ENCODE measurements around the gene TMC5. TPM values are rescaled to one million over a fixed set of nuclear protein-coding genes. Genes with fewer than 3 reads are reported as not detected.
A peak's percentile ranks its signal among the peaks of the same experiment; 100 is the strongest.

TMC5 gene
- total and polyA plus RNA-seq, 2 of the 8 experiments (the other 6 are each of a cell fraction or from before 2014, with no cell fraction given): 1.6 to 1.8 TPM

DNA sequence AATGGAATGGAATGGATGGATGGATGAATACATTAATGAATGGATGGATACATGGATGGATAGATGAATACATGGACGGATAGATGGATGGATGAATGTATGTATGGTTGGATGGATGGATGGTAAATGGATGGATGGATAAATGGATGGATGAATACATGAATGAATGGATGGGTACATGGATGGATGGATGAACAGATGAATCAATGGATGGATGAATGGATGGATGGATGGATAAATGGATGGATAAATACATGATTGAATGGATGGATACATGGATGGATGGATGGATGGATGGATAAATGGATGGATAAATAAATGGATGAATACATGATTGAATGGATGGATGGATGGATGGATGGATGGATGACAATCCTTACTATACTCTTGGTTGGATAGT lies 26.0 kb downstream of the TMC5 start:
- POLR2A ChIA-PET (ENCODE audit: partially characterized antibody): no interaction called here
- Histone ChIP-seq H3K4me1 (replicated peaks in 1 of 4; ENCODE audit: control insufficient read depth in 3 of 4, insufficient read depth in 4 of 4, low read length in 3 of 4) (no peaks in the 10 kb centered on the region), H2BK20ac (ENCODE audit: low read length) (no peak overlapping the region), H3K79me2 (ENCODE audit: control insufficient read depth in 1 of 2, insufficient read depth in 2 of 2, low read length in 2 of 2) (no peaks in the 10 kb centered on the region), H3K4me3 (ENCODE audit: extremely low read depth in 1 of 4, insufficient read depth in 2 of 4, low read depth in 3 of 4, low read length in 4 of 4) (no peak overlapping the region), H3K27ac (ENCODE audit: low read depth, low read length) (no peak overlapping the region), H3K9me3 (ENCODE audit: insufficient read depth in 2 of 2, low read depth in 1 of 2, low read length in 1 of 2) (no peaks in the 10 kb centered on the region), H3K14ac (ENCODE audit: insufficient read length) (no peak overlapping the region), H2BK15ac (ENCODE audit: low read length) (no peak overlapping the region), H2AFZ (ENCODE audit: low read length) (no peak overlapping the region), H4K91ac (replicated peaks; ENCODE audit: insufficient read length, low read length) (no peak overlapping the region), H3K23ac (ENCODE audit: insufficient read length) (no peak overlapping the region), H3K4ac (replicated peaks; ENCODE audit: insufficient read length, low read depth, low read length) (no peak overlapping the region), H2BK120ac (replicated peaks; ENCODE audit: low read depth, low read length) (no peak overlapping the region), H3K36me3 (ENCODE audit: control insufficient read depth in 2 of 4, insufficient read depth in 4 of 4, low read length in 3 of 4) (no peaks in the 10 kb centered on the region), H4K8ac (ENCODE audit: extremely low read depth, insufficient read depth, low read length) (no peak overlapping the region), H3K23me2 (ENCODE audit: low read depth, low read length) (peaks cover 5% of the 10 kb centered on the region; the same call in 1 of the 2 replicates), H3K4me2 (ENCODE audit: insufficient read depth in 1 of 2, low read depth in 2 of 2, low read length in 2 of 2) (no peak overlapping the region), H3K9ac (replicated peaks in 1 of 4; ENCODE audit: extremely low read depth in 1 of 4, low read depth in 3 of 4, low read length in 3 of 4) (no peak overlapping the region), H2AK5ac (ENCODE audit: low read depth, low read length) (no peak overlapping the region), H3K18ac (ENCODE audit: extremely low read depth, low read length) (no peak overlapping the region), H3K56ac (replicated peaks; ENCODE audit: insufficient read length, low read depth, low read length) (peak overlapping the region; percentile 30), H3K27me3 (replicated peaks in 1 of 4; ENCODE audit: control insufficient read depth in 3 of 4, extremely low read depth in 1 of 4, insufficient read depth in 3 of 4, low read length in 3 of 4) (no peaks in the 10 kb centered on the region), H4K5ac (ENCODE audit: insufficient read length, low read depth, low read length) (no peak overlapping the region), H2BK12ac (ENCODE audit: low read depth, low read length) (no peak overlapping the region), H3K79me1 (ENCODE audit: low read depth, low read length) (no peaks in the 10 kb centered on the region), H2BK5ac (ENCODE audit: low read depth, low read length) (no peak overlapping the region), H4K20me1 (replicated peaks in 1 of 2; ENCODE audit: control insufficient read depth in 1 of 2, insufficient read depth in 2 of 2, low read length in 2 of 2) (peaks cover 0 to 2% of the 10 kb centered on the region in 2 experiments)
- CTCF ChIA-PET (ENCODE audit: partially characterized antibody): no interaction called here
- DNase-seq (ENCODE audit: low read depth in 1 of 2, low spot score in 2 of 2) (no peak), FAIRE-seq (no peak)
- TF ChIP-seq, protein P1, sequence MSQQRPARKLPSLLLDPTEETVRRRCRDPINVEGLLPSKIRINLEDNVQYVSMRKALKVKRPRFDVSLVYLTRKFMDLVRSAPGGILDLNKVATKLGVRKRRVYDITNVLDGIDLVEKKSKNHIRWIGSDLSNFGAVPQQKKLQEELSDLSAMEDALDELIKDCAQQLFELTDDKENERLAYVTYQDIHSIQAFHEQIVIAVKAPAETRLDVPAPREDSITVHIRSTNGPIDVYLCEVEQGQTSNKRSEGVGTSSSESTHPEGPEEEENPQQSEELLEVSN (IDR thresholded peaks at IDR 0.05): no peak
- TF ChIP-seq EZH2 (IDR thresholded peaks at IDR 0.05; ENCODE audit: low read depth, low read length, severe bottlenecking) (no peak), RAD21 (IDR thresholded peaks at IDR 0.05 in 1 of 2, conservative IDR thresholded peaks at IDR 0.05 in 1 of 2; ENCODE audit: low read depth in 2 of 2, low read length in 2 of 2) (no peak), CHD1 (IDR thresholded peaks at IDR 0.05; ENCODE audit: low read depth, low read length) (no peak), CTBP2 (IDR thresholded peaks at IDR 0.05; ENCODE audit: borderline replicate concordance, insufficient read depth, insufficient read length, low read length) (no peak), TBP (IDR thresholded peaks at IDR 0.05; ENCODE audit: low read depth, low read length) (no peak), MAFK (IDR thresholded peaks at IDR 0.05; ENCODE audit: low read depth, low read length) (no peak), TAF7 (optimal IDR thresholded peaks at IDR 0.05; ENCODE audit: borderline replicate concordance, low read depth, low read length) (no peak), TEAD4 (IDR thresholded peaks at IDR 0.05; ENCODE audit: low read depth, low read length) (no peak), RBBP5 (IDR thresholded peaks at IDR 0.05; ENCODE audit: borderline replicate concordance, low read depth, low read length) (no peak)
- 70 to 100% methylated on average over 1 of the region's 1 CpG for WGBS, 2 experiments (ENCODE audit: extremely low coverage in 1 of 2, insufficient coverage in 1 of 2, insufficient read length in 1 of 2, insufficient replicate concordance in 2 of 2, low coverage in 1 of 2, low lambda C conversion rate in 2 of 2, missing lambda C conversion rate in 1 of 2)
